Measurements from ENCODE around the gene CFB.

Gene CFB

GRCh38 chr6:31958412-31958740 is 12.5 kb downstream of the CFB start:
- H3K4me3 ChIP-seq (ENCODE audit: low read depth, low read length): peak overlapping the region; percentile 97
- no peak for DNase-seq (ENCODE audit: low read depth)
- TF ChIP-seq, protein P1, sequence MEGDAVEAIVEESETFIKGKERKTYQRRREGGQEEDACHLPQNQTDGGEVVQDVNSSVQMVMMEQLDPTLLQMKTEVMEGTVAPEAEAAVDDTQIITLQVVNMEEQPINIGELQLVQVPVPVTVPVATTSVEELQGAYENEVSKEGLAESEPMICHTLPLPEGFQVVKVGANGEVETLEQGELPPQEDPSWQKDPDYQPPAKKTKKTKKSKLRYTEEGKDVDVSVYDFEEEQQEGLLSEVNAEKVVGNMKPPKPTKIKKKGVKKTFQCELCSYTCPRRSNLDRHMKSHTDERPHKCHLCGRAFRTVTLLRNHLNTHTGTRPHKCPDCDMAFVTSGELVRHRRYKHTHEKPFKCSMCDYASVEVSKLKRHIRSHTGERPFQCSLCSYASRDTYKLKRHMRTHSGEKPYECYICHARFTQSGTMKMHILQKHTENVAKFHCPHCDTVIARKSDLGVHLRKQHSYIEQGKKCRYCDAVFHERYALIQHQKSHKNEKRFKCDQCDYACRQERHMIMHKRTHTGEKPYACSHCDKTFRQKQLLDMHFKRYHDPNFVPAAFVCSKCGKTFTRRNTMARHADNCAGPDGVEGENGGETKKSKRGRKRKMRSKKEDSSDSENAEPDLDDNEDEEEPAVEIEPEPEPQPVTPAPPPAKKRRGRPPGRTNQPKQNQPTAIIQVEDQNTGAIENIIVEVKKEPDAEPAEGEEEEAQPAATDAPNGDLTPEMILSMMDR (conservative IDR thresholded peaks at IDR 0.05; ENCODE audit: low read depth, low read length): no peak

DNA sequence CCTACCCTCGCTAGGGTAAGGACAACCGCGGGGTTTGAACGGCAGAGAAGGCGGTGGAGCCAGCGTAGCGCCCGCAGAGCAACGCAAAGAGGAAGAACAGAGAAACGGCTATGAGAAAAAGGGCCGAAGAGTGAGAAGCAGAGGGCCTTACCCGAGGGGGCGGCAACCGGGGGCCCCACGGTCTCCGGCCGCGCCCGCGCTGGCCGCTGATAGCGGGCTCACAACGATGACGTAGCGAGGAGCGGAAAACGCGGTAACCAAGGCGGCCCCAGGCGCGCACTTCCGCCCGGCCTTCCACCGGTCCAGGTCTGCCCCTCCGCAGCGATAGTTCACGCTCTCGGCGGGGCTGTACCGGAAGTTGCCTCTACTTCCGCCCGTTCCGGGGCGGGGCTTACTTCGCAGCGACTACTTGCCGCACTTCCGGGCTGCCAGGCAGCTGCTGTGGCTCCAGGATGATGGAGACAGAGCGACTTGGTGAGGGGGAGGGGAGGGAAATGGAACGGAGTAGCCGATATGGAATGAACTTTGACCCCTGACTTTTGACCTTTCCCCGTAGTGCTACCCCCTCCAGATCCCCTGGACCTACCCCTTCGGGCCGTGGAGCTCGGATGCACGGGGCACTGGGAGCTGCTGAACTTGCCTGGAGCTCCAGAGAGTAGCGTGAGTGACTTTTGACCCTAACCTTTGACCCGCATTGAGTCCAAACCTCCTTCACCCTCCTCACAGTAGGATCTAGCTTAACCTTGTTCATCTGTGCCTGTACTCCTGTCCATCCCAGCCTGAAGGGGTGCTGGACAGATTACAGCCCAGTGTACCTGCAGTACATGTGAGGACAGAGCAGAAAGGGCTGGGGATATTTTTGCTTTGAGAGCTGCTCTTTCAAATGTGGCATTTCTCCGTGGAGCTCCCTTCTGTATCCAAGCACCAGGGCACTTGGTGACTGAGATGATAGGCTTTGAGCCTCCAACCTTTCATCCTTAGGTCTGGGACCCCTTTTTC is 13.1 kb downstream of the CFB start, which contains the start of the genes NELFE and SKIC2:
Gene NELFE (minus strand): TSS at position 231 of the 999 bp plus-strand sequence. CDS start 525 bp downstream, outside the sequence.
Gene SKIC2 (plus strand): TSS at position 435 of the 999 bp plus-strand sequence. CDS start 18 bp downstream, at position 453.
- peak; percentile 98 for DNase-seq (ENCODE audit: low read depth)
- TF ChIP-seq, protein P1 (conservative IDR thresholded peaks at IDR 0.05; ENCODE audit: low read depth, low read length): no peak
- H3K4me3 ChIP-seq (ENCODE audit: low read depth, low read length): peak within 1 kb of the TSS; percentile 97

DNA sequence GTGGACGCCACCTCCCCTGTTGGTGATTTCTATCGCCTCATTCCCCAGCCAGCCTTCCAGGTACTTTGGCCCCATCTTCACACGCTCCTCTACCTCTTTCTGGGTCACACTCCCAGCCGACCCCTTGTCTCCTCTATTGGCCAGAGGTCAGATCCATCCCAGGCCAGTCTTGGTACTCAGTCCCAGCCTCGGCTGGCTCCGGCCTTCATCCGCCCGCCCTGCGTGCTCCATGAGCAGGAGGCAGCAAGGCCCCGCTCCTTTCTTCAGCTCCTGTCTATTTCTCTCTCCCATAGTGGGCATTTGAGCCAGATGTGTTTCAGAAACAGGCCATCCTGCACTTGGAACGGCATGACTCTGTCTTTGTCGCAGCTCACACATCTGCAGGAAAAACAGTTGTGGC is 15.7 kb downstream of the CFB start:
- no peak for DNase-seq (ENCODE audit: low read depth)
- no peak overlapping the region for H3K4me3 ChIP-seq (ENCODE audit: low read depth, low read length)
- TF ChIP-seq, protein P1 (conservative IDR thresholded peaks at IDR 0.05; ENCODE audit: low read depth, low read length): no peak

DNA sequence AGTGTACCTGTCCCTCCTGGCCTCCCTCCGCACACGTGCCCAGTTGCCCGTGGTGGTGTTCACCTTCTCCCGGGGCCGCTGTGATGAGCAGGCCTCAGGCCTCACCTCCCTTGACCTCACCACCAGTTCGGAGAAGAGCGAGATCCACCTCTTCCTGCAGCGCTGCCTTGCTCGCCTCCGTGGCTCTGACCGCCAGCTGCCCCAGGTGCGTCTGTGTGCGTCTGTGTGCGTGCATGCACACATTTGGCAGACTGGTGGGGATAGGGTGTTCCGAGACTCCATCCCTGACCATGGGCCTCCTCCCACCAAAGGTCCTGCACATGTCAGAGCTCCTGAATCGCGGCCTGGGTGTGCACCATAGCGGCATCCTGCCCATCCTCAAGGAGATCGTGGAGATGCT is 18.0 kb downstream of the CFB start:
- H3K4me3 ChIP-seq (ENCODE audit: low read depth, low read length): no peak overlapping the region
- no peak for DNase-seq (ENCODE audit: low read depth)
- TF ChIP-seq, protein P1 (conservative IDR thresholded peaks at IDR 0.05; ENCODE audit: low read depth, low read length): no peak

GRCh38 chr6:31965700-31966099 is 19.8 kb downstream of the CFB start:
- TF ChIP-seq, protein P1 (conservative IDR thresholded peaks at IDR 0.05; ENCODE audit: low read depth, low read length): no peak
- no peak overlapping the region for H3K4me3 ChIP-seq (ENCODE audit: low read depth, low read length)
- DNase-seq (ENCODE audit: low read depth): no peak

DNA sequence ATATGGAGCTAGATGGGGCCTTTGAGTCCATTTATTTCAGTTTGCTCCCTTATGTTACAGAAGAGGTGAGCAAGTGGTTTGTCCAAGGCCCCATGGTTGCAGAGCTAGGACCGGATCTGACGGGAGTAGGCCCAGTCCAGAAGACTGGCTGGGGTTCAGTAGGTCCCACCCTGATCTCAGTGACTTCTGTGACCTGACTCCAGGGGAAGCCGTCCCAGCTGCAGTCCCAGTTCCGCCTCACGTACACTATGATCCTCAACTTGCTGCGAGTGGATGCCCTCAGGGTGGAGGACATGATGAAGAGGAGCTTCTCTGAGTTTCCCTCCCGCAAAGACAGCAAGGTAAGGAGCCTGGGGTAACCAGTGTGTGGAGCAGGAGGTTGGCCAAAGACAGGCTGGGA is 20.6 kb downstream of the CFB start:
- no peak for DNase-seq (ENCODE audit: low read depth)
- H3K4me3 ChIP-seq (ENCODE audit: low read depth, low read length): no peak overlapping the region
- TF ChIP-seq, protein P1 (conservative IDR thresholded peaks at IDR 0.05; ENCODE audit: low read depth, low read length): no peak
